Activated CD8-positive, alpha-beta memory T cell treated with anti-CD3 and anti-CD28 coated beads for 24 hours (primary cell): Measurements from ENCODE around the gene NGEF.

ENCODE experiments used
- DNase-seq: peaks from one replicate; pipeline ENCODE4 v3.0.0-alpha.2; 2020

NGEF gene

GRCh38 chr2:233044974-233045605 lies 32.0 kb upstream of the NGEF start:
- DNase-seq = no peak

- DNase-seq = no peak
These were observed 29.5 kb upstream of the NGEF start for GRCh38 chr2:233042549-233042948.

GRCh38 chr2:233041722-233042323 lies 28.8 kb upstream of the NGEF start:
- no peak for DNase-seq

GRCh38 chr2:233040571-233040970 lies 27.5 kb upstream of the NGEF start:
- DNase-seq = no peak

- DNase-seq = no peak
These were observed 26.9 kb upstream of the NGEF start for GRCh38 chr2:233039846-233040530.

GRCh38 chr2:233039212-233039845 lies 26.3 kb upstream of the NGEF start:
- DNase-seq = no peak

- no peak for DNase-seq
These were observed 24.0 kb upstream of the NGEF start for GRCh38 chr2:233037078-233037477.

- DNase-seq = no peak
These were observed 23.2 kb upstream of the NGEF start for GRCh38 chr2:233036162-233036838.

GRCh38 chr2:233035426-233036161 lies 22.5 kb upstream of the NGEF start:
- DNase-seq = no peak

- no peak for DNase-seq
These were observed 21.2 kb upstream of the NGEF start for GRCh38 chr2:233034091-233034882.

GRCh38 chr2:233033672-233034071 lies 20.6 kb upstream of the NGEF start:
- no peak for DNase-seq

- no peak for DNase-seq
These were observed 19.7 kb upstream of the NGEF start, which contains the start of gene NEU2 for GRCh38 chr2:233032551-233033320. NEU2 (plus strand) TSS chr2:233032672; CDS start chr2:233032672, 0 bp downstream.

GRCh38 chr2:233031556-233032500 lies 18.8 kb upstream of the NGEF start:
- DNase-seq = no peak

GRCh38 chr2:233029321-233029720 lies 16.3 kb upstream of the NGEF start:
- no peak for DNase-seq

GRCh38 chr2:233026198-233026813 lies 13.2 kb upstream of the NGEF start:
- no peak for DNase-seq

GRCh38 chr2:233025706-233026105 lies 12.7 kb upstream of the NGEF start:
- no peak for DNase-seq

- DNase-seq = no peak
These were observed 10.8 kb upstream of the NGEF start for GRCh38 chr2:233023761-233024410.

- no peak for DNase-seq
These were observed 10.1 kb upstream of the NGEF start for GRCh38 chr2:233023007-233023760.
